IMR-90 (cell line): ENCODE data around the gene MED12L. TPM values are rescaled to one million over a fixed set of nuclear protein-coding genes. Genes with fewer than 3 reads are reported as not detected.

Experiments
- ATAC-seq: fragments of 200-7000 bp; cut with Tn5 transposase; 2 replicates; pipeline ENCODE4 v1.9.1; 2020; ENCODE audit warnings: low read depth, mild to moderate bottlenecking, moderate library complexity
- BruUV-seq: library from RNA; stranded (reverse); fragments of 400-500 nt; replicated peaks from 2 replicates; lab custom pipeline; 2021; lab: Mats Ljungman, UMichigan
- CTCF ChIA-PET: fragments of 300-600 bp; formaldehyde crosslinking; extraction: SDS; loops from one replicate; lab custom pipeline; 2021; ENCODE audit warnings: antibody characterized with exemption; lab: Yijun Ruan, JAX
- POLR2A ChIA-PET: fragments of 300-600 bp; sonication (Branson Sonifier 250); formaldehyde crosslinking; loops from one replicate; lab custom pipeline; 2022; ENCODE audit warnings: antibody characterized with exemption; ENCODE audit not compliant: unreplicated experiment; lab: Charles Lee
- DNase-seq: peaks from one replicate; pipeline ENCODE4 v3.0.0; 2013
- H2AFZ ChIP-seq: replicated peaks from 2 replicates; pipeline ENCODE3; 2013; ENCODE audit warnings: low read length, mild to moderate bottlenecking; ENCODE audit not compliant: poor library complexity
- H2AK5ac ChIP-seq: 2 replicates; pipeline ENCODE4 v1.6.1; 2013; ENCODE audit warnings: low read depth, low read length, inconsistent platforms
- H2AK9ac ChIP-seq: replicated peaks from 2 replicates; pipeline ENCODE3; 2013; ENCODE audit warnings: mild to moderate bottlenecking, low read depth, low read length, moderate library complexity; ENCODE audit not compliant: poor library complexity
- H2BK120ac ChIP-seq: 2 replicates; pipeline ENCODE4 v1.6.1; 2013; ENCODE audit warnings: low read depth, low read length, inconsistent platforms
- H2BK15ac ChIP-seq: 3 replicates; pipeline ENCODE4 v1.6.1; 2013; ENCODE audit warnings: low read depth, low read length, inconsistent platforms
- H2BK20ac ChIP-seq: 2 replicates; pipeline ENCODE4 v1.6.1; 2013; ENCODE audit warnings: low read depth, mild to moderate bottlenecking, inconsistent platforms, low read length, moderate library complexity
- H2BK5ac ChIP-seq: 2 replicates; pipeline ENCODE4 v1.6.1; 2013; ENCODE audit warnings: mild to moderate bottlenecking, low read depth, low read length, inconsistent platforms; ENCODE audit not compliant: poor library complexity, severe bottlenecking
- H3K14ac ChIP-seq: replicated peaks from 2 replicates; pipeline ENCODE4 v1.6.1; 2013; ENCODE audit warnings: low read depth, low read length, inconsistent platforms
- H3K18ac ChIP-seq: 2 replicates; pipeline ENCODE4 v1.6.1; 2013; ENCODE audit warnings: low read depth, low read length, control low read depth
- H3K23ac ChIP-seq: 2 replicates; pipeline ENCODE4 v1.6.1; 2013; ENCODE audit warnings: low read depth, low read length, inconsistent platforms
- H3K27ac ChIP-seq: 2 replicates; pipeline ENCODE4 v1.5.1; 2013; ENCODE audit warnings: mild to moderate bottlenecking, control low read depth, low read length; ENCODE audit not compliant: insufficient read depth
- H3K27me3 ChIP-seq: 2 replicates; pipeline ENCODE4 v1.6.1; 2013; ENCODE audit warnings: low read length; ENCODE audit not compliant: control insufficient read depth, insufficient read depth
- H3K36me3 ChIP-seq: 2 replicates; pipeline ENCODE4 v1.6.1; 2013; ENCODE audit warnings: low read length, mixed read lengths; ENCODE audit not compliant: control insufficient read depth, insufficient read depth
- H3K4ac ChIP-seq: 2 replicates; pipeline ENCODE4 v1.6.1; 2013; ENCODE audit warnings: low read depth, low read length, inconsistent platforms
- H3K4me1 ChIP-seq: 2 replicates; pipeline ENCODE4 v1.6.1; 2013; ENCODE audit warnings: low read length, mixed read lengths; ENCODE audit not compliant: control insufficient read depth, insufficient read depth
- H3K4me2 ChIP-seq: 2 replicates; pipeline ENCODE4 v1.6.1; 2013; ENCODE audit warnings: low read depth, mild to moderate bottlenecking, control low read depth, low read length, moderate library complexity
- H3K4me3 ChIP-seq: 2 replicates; pipeline ENCODE4 v1.5.1; 2013; ENCODE audit warnings: low read depth, mild to moderate bottlenecking, control low read depth, low read length, moderate library complexity; ENCODE audit not compliant: insufficient read depth
- H3K56ac ChIP-seq: 2 replicates; pipeline ENCODE4 v1.6.1; 2013; ENCODE audit warnings: low read length, inconsistent platforms; ENCODE audit not compliant: insufficient read depth; ENCODE audit errors: extremely low read depth
- H3K79me1 ChIP-seq, 2 experiments: 2 replicates each; pipeline ENCODE4 v1.6.1; 2013; ENCODE audit warnings: low read length in 2 of 2, inconsistent platforms in 1 of 2, low read depth in 1 of 2
- H3K9ac ChIP-seq: 2 replicates; pipeline ENCODE4 v1.6.1; 2013; ENCODE audit warnings: low read depth, low read length, control low read depth
- H3K9me1 ChIP-seq: 2 replicates; pipeline ENCODE4 v1.6.1; 2013; ENCODE audit warnings: low read length, inconsistent platforms; ENCODE audit not compliant: insufficient read depth
- H3K9me3 ChIP-seq: 2 replicates; pipeline ENCODE4 v1.6.1; 2013; ENCODE audit warnings: low read length; ENCODE audit not compliant: control insufficient read depth, insufficient read depth
- H4K20me1 ChIP-seq: 2 replicates; pipeline ENCODE4 v1.6.1; 2013; ENCODE audit warnings: low read length, inconsistent platforms; ENCODE audit not compliant: insufficient read depth
- H4K5ac ChIP-seq: 2 replicates; pipeline ENCODE4 v1.6.1; 2013; ENCODE audit warnings: mild to moderate bottlenecking, low read depth, low read length, control low read depth
- H4K8ac ChIP-seq, 2 experiments: 2 replicates each; pipeline ENCODE4 v1.6.1; 2013; ENCODE audit warnings: low read depth in 2 of 2, low read length in 2 of 2, control low read depth in 1 of 2, inconsistent platforms in 1 of 2
- H4K91ac ChIP-seq: 2 replicates; pipeline ENCODE4 v1.6.1; 2013; ENCODE audit warnings: low read depth, low read length, inconsistent platforms; ENCODE audit not compliant: insufficient read depth
- BHLHE40 ChIP-seq: fragments of 150-350 bp; IDR thresholded peaks from 2 replicates; pipeline ENCODE4 v1.6.1; 2016; ENCODE audit warnings: mild to moderate bottlenecking, low read depth, low read length
- CEBPB ChIP-seq: IDR thresholded peaks from 2 replicates; pipeline ENCODE4 v1.6.1; 2012; ENCODE audit warnings: low read depth, low read length, improper control_type of control experiment
- MXI1 ChIP-seq: IDR thresholded peaks from 2 replicates; pipeline ENCODE4 v1.6.1; 2012; ENCODE audit warnings: low read depth, mild to moderate bottlenecking, low read length, moderate library complexity, borderline replicate concordance
- RAD21 ChIP-seq: IDR thresholded peaks from 2 replicates; pipeline ENCODE4 v1.6.1; 2012; ENCODE audit warnings: low read length, improper control_type of control experiment
- RFX5 ChIP-seq: IDR thresholded peaks from 2 replicates; pipeline ENCODE4 v1.8.0; 2012; ENCODE audit warnings: low read depth, mild to moderate bottlenecking, low read length, moderate library complexity
- WGBS, 2 experiments: methylation state at CpG; one replicate each; pipeline versions ENCODE4 v1.1.5 to v1.1.7; 2013; ENCODE audit warnings: missing lambda C conversion rate in 2 of 2; ENCODE audit not compliant: insufficient read length in 1 of 2; ENCODE audit errors: extremely low coverage in 2 of 2; 5-methylcytosine and 5-hydroxymethylcytosine counted together
- dilution Hi-C: fragments of 300-500 bp; cut with HindIII; formaldehyde crosslinking; loops from one replicate; pipeline ENCODE4 v1.14.3; 2018; ENCODE audit warnings: low sequenced_read_pairs; ENCODE audit not compliant: unreplicated experiment
- in situ Hi-C: fragments of 300-500 bp; cut with MboI; formaldehyde crosslinking; loops from 3 replicates; pipeline ENCODE4 v1.14.3; 2019; ENCODE audit warnings: low sequenced_read_pairs, inconsistent platforms, mixed read lengths
- intact Hi-C: fragments of 100-400 bp; cut with micrococcal nuclease; formaldehyde crosslinking; loops from 2 replicates; pipeline ENCODE4 v1.10.0; 2022
- polyA plus RNA-seq, 3 experiments: library from polyadenylated mRNA; depleted of rRNA; stranded (reverse); fragments of >200 nt; gene quantifications; 2 replicates each; pipeline ENCODE4 v1.2.3, GENCODE V29; 2012; ENCODE audit warnings: low replicate concordance in 1 of 3
- total RNA-seq: library from RNA; depleted of rRNA; stranded (reverse); fragments of >200 nt; gene quantifications from 2 replicates; pipeline ENCODE4 v1.2.3, GENCODE V29; 2012
- TF ChIP-seq, protein P1 (sequence below): fragments of 150-350 bp; IDR thresholded peaks from 2 replicates; pipeline ENCODE4 v1.6.1; 2017; ENCODE audit warnings: mild to moderate bottlenecking, antibody characterized with exemption, low read length, low read depth

The MED12L gene
- total and polyA plus RNA-seq, 2 of the 4 experiments (the other 2 are of a cell fraction): 0.05 to 0.18 TPM

GRCh38 chr3:151209654-151210053 is 124.2 kb downstream of the MED12L start:
- no peak overlapping the region for H2AFZ ChIP-seq
- H2BK20ac ChIP-seq: no peak overlapping the region
- dilution Hi-C loops (no loop called here), intact Hi-C loops (no loop called here), in situ Hi-C loops (no loop called here)
- ATAC-seq (no peak), DNase-seq (no peak)
- H3K36me3 ChIP-seq: no peaks in the 10 kb centered on the region
- no peak overlapping the region for H3K23ac ChIP-seq
- no peak overlapping the region for H2BK5ac ChIP-seq
- no peaks in the 10 kb centered on the region for H4K20me1 ChIP-seq
- H4K8ac ChIP-seq: no peak overlapping the region
- H3K79me1 ChIP-seq: no peaks in the 10 kb centered on the region
- no peaks in the 10 kb centered on the region for H3K9me1 ChIP-seq
- no peak overlapping the region for H4K91ac ChIP-seq
- no peak overlapping the region for H2AK9ac ChIP-seq
- H3K14ac ChIP-seq: no peak overlapping the region
- no peak overlapping the region for H3K4me2 ChIP-seq
- no TSS peak for BruUV-seq
- no peak overlapping the region for H3K4ac ChIP-seq
- H4K5ac ChIP-seq: no peak overlapping the region
- no peak overlapping the region for H3K4me3 ChIP-seq
- H3K4me1 ChIP-seq: no peaks in the 10 kb centered on the region
- no peak overlapping the region for H2BK120ac ChIP-seq
- no CpG with 5 or more reads among the region's 3 CpGs for WGBS, 2 experiments
- H3K56ac ChIP-seq: no peak overlapping the region
- no peak overlapping the region for H3K27ac ChIP-seq
- H2AK5ac ChIP-seq: no peak overlapping the region
- POLR2A ChIA-PET: no interaction called here
- no peaks in the 10 kb centered on the region for H3K9me3 ChIP-seq
- TF ChIP-seq CEBPB (no peak), MXI1 (no peak), RAD21 (no peak), RFX5 (no peak), BHLHE40 (no peak)
- TF ChIP-seq, protein P1, sequence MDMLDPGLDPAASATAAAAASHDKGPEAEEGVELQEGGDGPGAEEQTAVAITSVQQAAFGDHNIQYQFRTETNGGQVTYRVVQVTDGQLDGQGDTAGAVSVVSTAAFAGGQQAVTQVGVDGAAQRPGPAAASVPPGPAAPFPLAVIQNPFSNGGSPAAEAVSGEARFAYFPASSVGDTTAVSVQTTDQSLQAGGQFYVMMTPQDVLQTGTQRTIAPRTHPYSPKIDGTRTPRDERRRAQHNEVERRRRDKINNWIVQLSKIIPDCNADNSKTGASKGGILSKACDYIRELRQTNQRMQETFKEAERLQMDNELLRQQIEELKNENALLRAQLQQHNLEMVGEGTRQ: no peak
- no peak overlapping the region for H3K9ac ChIP-seq
- H3K18ac ChIP-seq: no peak overlapping the region
- CTCF ChIA-PET: interaction anchor here (1.5 kb wide), 1 partner anchor 9 kb away, joined by 3 read pairs; no protein-coding TSS in a partner anchor
- H3K27me3 ChIP-seq: no peaks in the 10 kb centered on the region
- H2BK15ac ChIP-seq: no peak overlapping the region
